ENCODE measurements around the gene PRTG. TPM values are rescaled to one million over a fixed set of nuclear protein-coding genes. Genes with fewer than 3 reads are reported as not detected.

Gene PRTG
- total RNA-seq, 1 donor = 4.7 TPM

DNA sequence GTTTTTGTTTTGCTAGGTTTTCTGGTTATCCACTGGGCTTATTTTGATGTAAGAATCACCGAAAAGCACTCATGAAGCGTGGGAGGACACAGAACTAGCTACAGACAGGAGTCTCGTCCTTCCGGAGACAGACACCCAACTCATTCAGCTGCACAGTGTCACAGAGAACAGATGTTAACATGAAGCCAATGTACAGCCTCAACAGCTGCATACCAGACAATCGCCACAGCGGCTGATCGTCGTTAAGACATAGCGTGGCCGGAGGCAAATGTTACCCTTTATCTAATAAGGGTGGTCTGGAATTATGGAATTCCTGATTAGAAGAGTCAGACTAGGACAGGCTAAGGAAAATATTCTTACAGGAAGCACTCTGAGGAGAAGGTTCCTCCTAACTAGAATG lies 153.7 kb downstream of the PRTG start:
- H3K27me3 ChIP-seq (ENCODE audit: insufficient read depth, low read length) = no peaks in the 10 kb centered on the region
- no peaks in the 10 kb centered on the region for H3K36me3 ChIP-seq (ENCODE audit: insufficient read depth, low read length)
- peak overlapping the region; percentile 87 for H3K4me3 ChIP-seq (ENCODE audit: insufficient read depth, low read length)
- peaks cover 25% of the 10 kb centered on the region for H3K79me2 ChIP-seq (ENCODE audit: insufficient read depth, low read length)
- no peaks in the 10 kb centered on the region for H3K9me3 ChIP-seq (ENCODE audit: low read depth, low read length)
- H2AFZ ChIP-seq (ENCODE audit: low read length) = no peak overlapping the region
- TF ChIP-seq CTCF (IDR thresholded peaks at IDR 0.05; ENCODE audit: extremely low read depth, low read depth, low read length) = no peak
- peak overlapping the region; percentile 89 for H3K4me2 ChIP-seq (ENCODE audit: insufficient read depth, low read length)
- H3K4me1 ChIP-seq (ENCODE audit: insufficient read depth, low read length) = peaks cover 11% of the 10 kb centered on the region
- no peak overlapping the region for H3K27ac ChIP-seq (ENCODE audit: low read depth, low read length)
- peak; percentile 29 for DNase-seq (ENCODE audit: insufficient read length, low spot score, missing footprints)
- H4K20me1 ChIP-seq (ENCODE audit: insufficient read depth, low read length) = peaks cover 6% of the 10 kb centered on the region

- Histone ChIP-seq H3K27ac (ENCODE audit: low read depth, low read length) (peak overlapping the region; percentile 53), H3K9me3 (ENCODE audit: low read depth, low read length) (no peaks in the 10 kb centered on the region), H3K4me2 (ENCODE audit: insufficient read depth, low read length) (peak overlapping the region; percentile 89), H3K79me2 (ENCODE audit: insufficient read depth, low read length) (peaks cover 28% of the 10 kb centered on the region), H2AFZ (ENCODE audit: low read length) (peak overlapping the region; percentile 92), H3K4me1 (ENCODE audit: insufficient read depth, low read length) (peaks cover 11% of the 10 kb centered on the region), H4K20me1 (ENCODE audit: insufficient read depth, low read length) (peaks cover 6% of the 10 kb centered on the region), H3K36me3 (ENCODE audit: insufficient read depth, low read length) (no peaks in the 10 kb centered on the region), H3K27me3 (ENCODE audit: insufficient read depth, low read length) (no peaks in the 10 kb centered on the region), H3K4me3 (ENCODE audit: insufficient read depth, low read length) (peak overlapping the region; percentile 87)
- no peak for TF ChIP-seq CTCF (IDR thresholded peaks at IDR 0.05; ENCODE audit: extremely low read depth, low read depth, low read length)
- DNase-seq (ENCODE audit: insufficient read length, low spot score, missing footprints) = peak; percentile 82
Observed at GRCh38 chr15:55588815-55589115, 154.2 kb downstream of the PRTG start.

DNA sequence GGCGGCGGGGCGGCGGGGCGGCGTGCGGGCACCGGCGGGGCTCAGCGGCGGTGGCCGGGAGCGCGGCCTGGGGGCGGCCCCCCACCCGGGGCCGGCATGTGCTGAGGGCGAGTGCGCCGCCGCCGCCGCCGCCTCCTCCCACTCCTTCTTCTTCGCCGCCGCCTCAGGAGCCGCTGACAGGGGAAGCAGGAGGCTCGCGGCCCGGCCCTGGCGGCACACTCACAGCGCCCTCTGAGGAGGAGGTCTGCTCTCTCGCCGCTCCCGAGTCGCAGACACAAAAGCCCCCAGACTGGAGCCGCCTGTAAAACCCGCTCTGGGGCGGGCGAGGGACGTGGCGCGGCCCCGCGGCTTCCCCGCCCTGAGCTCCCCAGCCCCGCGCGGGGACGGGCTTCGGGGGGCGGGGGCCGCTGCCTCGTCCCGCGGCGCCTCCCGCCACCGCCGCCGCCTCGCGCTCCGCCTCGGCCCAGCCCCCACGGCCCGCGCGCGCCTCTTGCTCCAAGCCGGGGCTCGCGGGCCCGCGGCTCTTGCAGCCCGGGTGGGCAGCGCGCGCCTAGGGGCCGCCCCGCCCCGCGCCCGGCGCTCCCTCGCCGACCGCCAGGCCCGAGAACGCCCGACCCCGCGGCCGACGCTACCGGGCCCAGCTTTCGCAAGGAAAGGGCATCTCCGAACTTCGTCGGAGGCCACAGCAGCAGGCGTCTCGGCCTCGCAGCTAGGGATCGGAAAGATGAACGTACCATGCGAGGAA lies 154.7 kb downstream of the PRTG start, which contains the start of gene PYGO1:
TSS of gene PYGO1 (minus strand) at position 276 of the 745 bp plus-strand sequence. CDS start 462 bp downstream, outside the sequence.
- Histone ChIP-seq H3K4me3 (ENCODE audit: insufficient read depth, low read length) (peak within 1 kb of the TSS; percentile 87), H3K27me3 (ENCODE audit: insufficient read depth, low read length) (no peaks in the 10 kb centered on the region), H3K9me3 (ENCODE audit: low read depth, low read length) (no peaks in the 10 kb centered on the region), H3K4me1 (ENCODE audit: insufficient read depth, low read length) (peaks cover 11% of the 10 kb centered on the region), H3K4me2 (ENCODE audit: insufficient read depth, low read length) (peak within 1 kb of the TSS; percentile 93), H3K27ac (ENCODE audit: low read depth, low read length) (peak within 1 kb of the TSS; percentile 60), H4K20me1 (ENCODE audit: insufficient read depth, low read length) (peaks cover 6% of the 10 kb centered on the region), H3K36me3 (ENCODE audit: insufficient read depth, low read length) (no peaks in the 10 kb centered on the region), H2AFZ (ENCODE audit: low read length) (peak within 1 kb of the TSS; percentile 93), H3K79me2 (ENCODE audit: insufficient read depth, low read length) (peaks cover 28% of the 10 kb centered on the region)
- no peak for TF ChIP-seq CTCF (IDR thresholded peaks at IDR 0.05; ENCODE audit: extremely low read depth, low read depth, low read length)
- peak; percentile 98 for DNase-seq (ENCODE audit: insufficient read length, low spot score, missing footprints)

GRCh38 chr15:55587321-55588069 lies 155.5 kb downstream of the PRTG start:
- Histone ChIP-seq H3K79me2 (ENCODE audit: insufficient read depth, low read length) (peaks cover 34% of the 10 kb centered on the region), H3K4me1 (ENCODE audit: insufficient read depth, low read length) (peaks cover 11% of the 10 kb centered on the region), H3K36me3 (ENCODE audit: insufficient read depth, low read length) (no peaks in the 10 kb centered on the region), H2AFZ (ENCODE audit: low read length) (peak overlapping the region; percentile 93), H4K20me1 (ENCODE audit: insufficient read depth, low read length) (peaks cover 6% of the 10 kb centered on the region), H3K4me3 (ENCODE audit: insufficient read depth, low read length) (peak overlapping the region; percentile 87), H3K9me3 (ENCODE audit: low read depth, low read length) (no peaks in the 10 kb centered on the region), H3K4me2 (ENCODE audit: insufficient read depth, low read length) (peak overlapping the region; percentile 93), H3K27ac (ENCODE audit: low read depth, low read length) (peak overlapping the region; percentile 60), H3K27me3 (ENCODE audit: insufficient read depth, low read length) (no peaks in the 10 kb centered on the region)
- no peak for TF ChIP-seq CTCF (IDR thresholded peaks at IDR 0.05; ENCODE audit: extremely low read depth, low read depth, low read length)
- peak; percentile 97 for DNase-seq (ENCODE audit: insufficient read length, low spot score, missing footprints)
